Measurements from ENCODE around the gene TEX28.
"Not testable (repeated sequence)": the region's sequence is repeated elsewhere in the genome, so short reads cannot be mapped to it uniquely, and the experiment has no call there.

Gene TEX28

GRCh38 chrX:154239982-154240503 is 54.9 kb downstream of the TEX28 start:
- not testable (repeated sequence) for DNase-seq

DNA sequence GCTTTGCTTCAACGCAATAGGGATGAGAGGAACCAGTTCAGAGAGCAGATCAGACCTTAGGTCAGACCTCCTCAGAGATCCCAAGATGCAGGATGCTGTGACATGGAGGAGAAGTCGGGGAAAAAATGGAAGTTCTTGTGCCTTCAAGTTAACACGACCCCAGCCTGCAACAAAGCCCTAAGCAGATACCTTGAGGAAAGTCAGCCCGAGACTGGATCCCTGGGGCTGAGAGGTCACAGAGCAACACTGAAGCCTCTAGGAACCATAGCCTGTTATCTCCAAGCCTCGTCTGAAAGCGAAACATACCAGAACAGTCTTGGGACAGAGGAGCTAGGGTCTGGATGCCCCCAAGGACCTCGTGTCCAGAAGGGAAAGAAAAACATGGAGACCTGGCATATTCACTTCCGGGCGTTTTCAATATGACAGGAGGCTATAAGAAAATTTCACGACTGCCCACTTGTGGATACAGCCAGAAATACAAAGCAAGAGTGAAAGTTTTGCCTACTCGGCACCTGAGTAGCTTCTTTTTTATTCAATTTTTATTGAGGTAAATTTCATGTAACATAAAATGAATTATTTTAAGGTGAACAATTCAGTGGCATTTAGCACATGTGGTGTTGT is 55.9 kb downstream of the TEX28 start:
- DNase-seq: not testable (repeated sequence)

- DNase-seq: not testable (repeated sequence)
Measured at GRCh38 chrX:154233620-154234019, 61.3 kb downstream of the TEX28 start.

DNA sequence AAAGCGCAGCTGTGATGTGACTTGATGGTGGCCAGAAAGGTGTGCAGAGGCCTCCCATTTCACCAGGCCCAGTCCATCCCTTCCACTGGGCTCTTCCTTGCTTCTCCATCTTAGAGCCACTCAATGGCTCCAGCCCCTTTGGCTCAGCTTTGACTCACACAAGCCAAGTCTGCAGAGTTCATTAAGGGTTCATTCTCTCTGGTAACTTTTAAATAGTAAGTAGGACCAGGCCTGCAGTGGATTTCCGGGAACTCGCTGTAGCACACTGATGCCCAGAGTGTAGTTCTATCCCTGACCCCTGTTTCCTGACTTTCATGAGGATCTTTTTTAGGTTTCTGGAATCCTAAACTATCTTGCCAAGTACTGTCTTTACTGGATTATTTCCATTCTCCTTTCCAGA is 63.5 kb downstream of the TEX28 start:
- DNase-seq: not testable (repeated sequence)

- not testable (repeated sequence) for DNase-seq
Measured at GRCh38 chrX:154226706-154227105, 68.2 kb downstream of the TEX28 start.

- not testable (repeated sequence) for DNase-seq
Measured at GRCh38 chrX:154225292-154225691, 69.6 kb downstream of the TEX28 start.
